HG03575 (cell line): ENCODE data around the gene CNTNAP2.

Experiments
- ATAC-seq: cut with Tn5 transposase; IDR thresholded peaks from one replicate; pipeline ENCODE4 v1.9.1; 2021; ENCODE audit not compliant: unreplicated experiment, insufficient number of reproducible peaks, low FRiP score; ENCODE audit errors: extremely low read depth

Gene CNTNAP2

DNA sequence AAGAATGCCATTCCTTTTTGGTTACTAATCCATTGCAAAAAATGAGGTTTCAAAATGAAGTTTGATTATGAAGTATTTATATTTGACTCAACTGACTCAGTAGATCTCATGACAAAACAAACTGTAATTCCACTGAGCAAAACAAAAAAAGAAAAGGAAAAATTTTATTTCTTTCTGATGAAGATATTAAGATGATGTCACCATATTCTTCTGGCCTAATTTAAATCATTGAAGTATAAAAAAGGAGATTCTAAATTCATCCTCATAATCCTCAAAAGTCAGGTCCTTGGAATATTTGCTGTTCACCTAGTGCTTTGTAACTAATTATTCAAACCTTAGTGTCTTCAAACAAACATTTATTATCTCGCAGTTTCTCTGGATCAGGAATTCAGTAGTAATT lies 1183.7 kb downstream of the CNTNAP2 start:
- ATAC-seq = no peak

DNA sequence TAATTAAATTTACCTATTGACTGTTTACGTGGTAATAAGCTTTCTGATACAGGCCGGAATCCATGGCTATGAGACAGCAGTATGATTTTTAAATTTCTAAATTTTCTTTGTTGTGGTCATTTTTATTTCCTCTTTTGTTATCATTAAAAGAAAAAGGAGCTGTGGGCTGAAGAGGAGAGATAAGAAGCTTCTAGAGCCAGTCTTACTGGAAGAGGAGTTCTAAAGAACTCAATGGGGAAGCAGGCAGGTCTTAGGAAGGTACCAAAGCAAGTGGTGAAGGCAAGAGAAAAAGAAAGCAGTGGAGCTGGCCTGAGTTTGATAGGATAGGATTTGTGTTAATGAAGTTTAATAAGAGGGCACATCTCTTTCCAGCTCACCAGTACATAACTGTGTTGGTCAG lies 1187.8 kb downstream of the CNTNAP2 start:
- no peak for ATAC-seq

DNA sequence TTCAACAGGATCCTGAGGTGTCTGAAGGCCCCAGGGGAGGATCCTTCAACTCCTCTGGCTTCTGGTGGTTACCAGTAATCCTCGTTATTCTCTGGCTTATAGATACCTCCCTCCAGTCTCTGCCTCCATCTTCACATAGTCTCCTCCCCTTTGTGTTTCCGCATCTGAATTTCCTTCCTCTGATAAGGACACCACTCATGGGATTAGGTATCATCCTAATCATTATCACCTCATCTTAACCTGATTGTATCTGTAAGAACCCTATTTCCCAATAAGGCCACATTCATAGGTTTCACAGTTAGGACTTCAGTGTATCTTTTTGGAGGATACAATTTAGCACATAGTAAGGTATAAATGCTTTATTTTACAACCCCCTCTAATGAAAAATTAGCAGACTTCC lies 1189.2 kb downstream of the CNTNAP2 start:
- no peak for ATAC-seq

DNA sequence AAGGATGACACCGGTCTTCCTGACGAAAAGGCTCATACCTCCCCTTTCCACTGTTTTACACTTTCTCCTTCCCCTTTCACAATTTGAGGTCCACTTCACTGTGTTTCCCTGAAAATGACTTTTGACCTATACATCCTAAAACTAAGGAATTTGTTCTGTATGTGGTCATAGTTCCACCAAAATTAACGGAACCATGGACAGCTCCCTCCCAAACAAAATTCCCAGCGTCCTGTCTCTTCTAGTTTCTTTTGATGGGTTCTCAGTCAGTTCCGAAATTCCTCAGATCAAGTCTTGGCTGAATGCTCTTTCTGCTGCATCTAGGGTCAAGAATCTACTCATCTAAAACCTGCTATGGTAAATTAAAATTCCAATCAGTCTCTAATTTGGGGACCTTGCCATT lies 1191.9 kb downstream of the CNTNAP2 start:
- ATAC-seq = no peak

DNA sequence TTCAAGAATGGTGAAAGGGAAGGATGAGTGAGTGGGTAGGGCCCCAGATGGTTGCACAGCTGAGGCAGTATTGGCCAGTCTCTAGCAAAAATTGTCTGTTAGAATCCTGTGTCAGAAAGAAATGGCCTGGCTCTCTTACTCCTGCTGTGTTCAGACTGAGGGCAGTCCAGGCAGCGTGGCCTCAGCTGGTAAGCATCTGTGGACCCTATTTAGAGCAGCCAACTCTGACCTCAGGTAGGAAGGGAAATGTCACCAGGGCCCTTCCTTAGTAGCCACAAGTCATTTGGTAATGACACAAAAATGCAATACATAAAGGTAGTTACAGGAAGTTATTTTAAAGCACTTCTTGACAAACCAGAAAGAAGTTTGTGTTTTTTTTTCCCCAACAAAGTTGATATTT lies 1194.7 kb downstream of the CNTNAP2 start:
- ATAC-seq = no peak

DNA sequence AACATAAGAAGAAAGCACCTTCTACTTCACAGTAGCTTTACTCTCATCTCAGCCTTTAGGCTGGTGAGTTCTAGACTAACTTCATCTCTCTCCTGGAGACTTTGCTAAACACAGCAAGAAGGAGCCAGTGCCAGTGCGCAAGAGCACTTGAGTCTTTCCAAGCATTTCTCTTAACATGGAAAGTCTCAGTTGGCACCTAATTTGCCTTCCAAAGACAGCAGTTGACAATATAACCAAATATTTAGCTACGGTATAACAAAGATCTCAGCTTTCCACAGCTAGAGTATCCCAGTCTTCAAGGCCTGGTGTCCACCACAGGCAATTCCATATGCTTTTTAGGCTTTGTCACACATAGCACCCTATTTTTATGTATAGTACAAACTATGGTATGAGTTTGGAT lies 1204.9 kb downstream of the CNTNAP2 start:
- ATAC-seq = no peak

DNA sequence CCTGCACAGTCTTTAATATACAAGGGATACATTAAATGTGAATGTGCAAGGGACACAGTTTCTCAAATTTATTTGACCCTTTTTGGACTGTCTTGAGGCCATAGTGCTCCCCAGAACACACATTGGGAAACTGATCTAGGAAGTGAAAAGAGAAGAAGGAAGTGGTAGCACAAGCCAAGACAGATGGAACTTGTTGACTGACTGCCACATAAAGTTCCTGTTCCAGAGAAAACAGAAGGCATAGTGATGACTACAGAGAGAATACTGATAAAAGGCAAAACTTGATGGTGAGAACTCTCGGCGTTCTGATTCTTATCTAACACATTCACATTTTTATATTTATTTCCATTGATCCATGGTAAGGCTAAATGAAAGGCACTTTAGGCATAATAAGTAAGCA lies 1216.4 kb downstream of the CNTNAP2 start:
- ATAC-seq = no peak

DNA sequence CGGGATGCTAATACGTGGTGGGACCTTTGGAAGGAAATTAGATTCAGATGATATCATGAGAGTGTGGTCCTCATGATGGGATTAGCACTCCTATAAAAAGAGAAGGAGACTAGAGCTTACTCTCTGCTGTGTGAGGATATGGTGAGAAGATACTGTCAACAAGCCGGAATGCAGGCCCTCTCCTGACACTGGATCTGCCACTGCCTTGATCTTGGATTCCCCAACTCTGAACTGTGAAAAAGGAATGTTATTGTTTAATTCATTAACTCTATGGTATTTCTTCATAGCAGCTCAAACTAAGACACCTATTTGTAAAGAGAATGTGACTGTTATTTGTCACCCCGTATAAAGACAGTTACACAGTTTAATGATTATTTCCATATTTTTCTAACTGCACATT lies 1246.5 kb downstream of the CNTNAP2 start:
- no peak for ATAC-seq

DNA sequence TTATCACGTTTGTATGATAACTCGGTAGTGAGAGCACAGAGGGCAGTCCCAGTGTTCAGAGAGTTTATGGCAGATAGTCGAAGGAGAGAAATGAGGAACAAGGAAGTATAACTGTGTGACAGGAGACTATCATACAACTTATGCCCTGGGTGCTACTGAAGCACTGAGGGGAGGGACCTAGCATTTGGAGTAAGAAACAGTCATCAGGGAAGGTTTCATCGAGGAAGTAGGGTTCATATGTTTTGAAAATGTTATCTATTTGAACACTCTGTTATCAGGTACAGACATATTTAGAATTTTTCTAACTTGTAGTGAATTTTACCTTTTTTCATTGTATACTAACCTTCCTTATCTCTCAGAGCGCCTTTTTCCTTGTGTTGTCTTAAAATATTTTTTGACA lies 1259.6 kb downstream of the CNTNAP2 start:
- ATAC-seq = no peak

DNA sequence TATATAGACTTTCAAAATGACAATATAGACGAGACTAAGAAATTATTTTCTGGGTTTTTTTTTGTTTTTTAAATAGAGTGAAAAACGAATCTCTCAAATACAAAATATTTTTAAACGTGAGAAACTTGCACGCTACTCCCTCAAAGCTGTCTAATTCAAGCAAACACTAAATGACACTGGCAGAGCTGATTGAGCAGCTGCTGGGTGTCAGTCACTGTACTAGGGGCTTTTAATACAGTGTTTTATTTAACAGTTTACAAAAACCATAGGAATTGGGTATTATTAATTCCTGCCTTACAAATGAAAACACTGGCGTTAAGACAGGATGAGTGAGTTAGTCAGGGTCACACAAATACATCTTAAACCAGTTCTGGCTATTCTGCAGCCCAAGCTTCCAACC lies 1264.3 kb downstream of the CNTNAP2 start:
- ATAC-seq = no peak

DNA sequence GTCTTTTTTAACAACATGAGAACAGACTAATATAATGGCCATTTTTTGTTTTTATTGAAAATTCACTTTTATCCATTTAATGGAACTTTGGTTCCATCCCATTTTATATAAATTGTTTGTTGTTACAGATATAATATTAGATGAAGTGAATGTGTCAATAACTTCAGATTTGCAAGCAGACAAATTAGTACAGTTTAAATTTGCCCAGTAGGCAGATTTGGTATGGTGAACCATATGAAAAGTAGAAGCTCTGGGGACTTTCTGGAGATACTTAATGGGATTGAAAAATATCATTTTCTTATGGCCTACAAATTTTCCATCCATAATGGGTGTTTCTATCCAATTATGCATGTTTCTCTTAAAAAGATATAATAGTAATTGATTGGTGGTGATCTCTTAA lies 1277.7 kb downstream of the CNTNAP2 start:
- no peak for ATAC-seq

DNA sequence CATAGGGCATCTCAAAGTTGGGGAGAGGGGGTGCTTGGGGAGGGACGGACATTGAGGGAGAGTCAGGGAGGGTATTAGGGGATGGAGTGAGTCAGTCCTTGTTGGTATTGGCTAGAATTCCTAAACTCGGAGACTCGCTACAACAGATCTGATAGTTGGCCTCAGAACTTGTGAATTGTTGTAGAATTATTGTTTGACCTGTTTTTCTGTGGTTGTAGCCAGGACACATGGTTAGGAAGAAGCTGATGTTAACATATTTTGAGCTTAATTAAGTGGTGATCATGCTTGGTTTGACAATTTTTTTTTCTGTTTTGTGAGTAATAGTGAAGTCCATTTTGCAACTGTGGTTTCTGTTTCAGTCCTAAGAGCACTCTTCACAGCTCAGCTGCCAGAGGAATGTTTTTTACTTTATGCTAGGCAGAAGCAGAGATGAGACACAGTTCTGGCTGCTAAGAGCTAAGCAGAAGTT lies 1283.7 kb downstream of the CNTNAP2 start:
- no peak for ATAC-seq

DNA sequence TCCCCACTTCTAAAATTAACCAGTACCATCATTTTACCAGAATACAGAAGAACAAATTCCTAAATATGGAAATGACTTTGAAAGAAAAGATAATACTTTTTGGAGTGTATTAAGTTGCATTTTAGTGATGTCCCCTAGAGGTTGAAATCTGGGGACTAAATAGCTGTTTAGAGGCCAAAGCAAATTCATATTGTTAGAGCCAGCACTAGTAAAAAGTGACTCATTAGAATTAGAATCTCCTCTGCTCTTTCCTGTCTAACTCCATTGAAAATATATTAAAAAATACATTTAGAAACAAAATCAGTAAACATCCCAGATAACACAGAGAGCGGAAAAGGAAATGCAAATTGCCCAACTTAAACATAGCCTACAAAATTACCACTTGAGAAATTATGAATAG lies 1284.3 kb downstream of the CNTNAP2 start:
- ATAC-seq = no peak

DNA sequence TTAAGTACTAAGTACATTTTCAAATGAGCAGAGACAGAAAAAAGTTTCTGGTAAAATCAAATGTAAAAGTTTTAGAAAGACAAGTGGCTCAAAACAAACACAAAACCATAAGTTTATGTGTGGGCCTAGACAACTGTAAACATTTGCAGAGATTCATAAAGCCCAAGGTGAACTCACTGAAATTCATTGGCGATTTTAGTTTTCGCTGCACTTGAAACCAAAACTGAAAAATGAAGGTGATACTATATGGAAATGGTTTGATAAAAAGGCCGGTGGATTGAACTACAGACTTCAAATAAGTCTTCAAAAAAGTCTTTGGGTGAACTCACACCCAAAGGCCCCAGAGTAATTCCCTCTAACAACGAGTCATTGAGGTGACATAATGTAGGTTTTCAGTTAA lies 1289.0 kb downstream of the CNTNAP2 start:
- no peak for ATAC-seq

DNA sequence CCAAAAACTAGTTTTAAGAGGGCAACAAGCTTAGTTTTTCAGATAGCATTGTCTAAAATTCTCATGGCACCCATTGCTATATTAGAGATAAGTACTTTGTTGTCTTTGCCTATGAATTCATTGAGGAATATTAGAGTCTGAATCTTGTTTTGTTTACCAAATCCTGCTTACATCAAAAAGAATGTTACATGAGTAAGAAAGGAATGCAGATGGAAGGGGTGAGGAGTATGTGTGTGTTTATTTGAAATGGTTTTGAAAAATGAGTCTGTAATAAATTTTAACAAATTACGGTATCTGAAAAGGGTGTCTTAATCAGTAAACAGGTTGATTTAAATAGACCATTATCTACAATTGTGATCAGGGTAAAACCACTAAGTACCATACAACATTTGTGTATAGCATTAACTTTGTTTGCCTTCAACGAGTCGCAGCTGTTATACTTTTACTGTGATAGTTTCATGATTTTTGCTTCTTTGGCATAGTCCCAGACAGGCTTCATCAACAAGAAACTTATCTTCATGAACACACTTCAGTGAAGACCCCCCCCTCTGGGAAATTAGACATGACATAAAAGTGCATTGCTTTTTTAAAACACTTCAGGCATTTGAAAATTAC lies 1290.0 kb downstream of the CNTNAP2 start:
- ATAC-seq = no peak

DNA sequence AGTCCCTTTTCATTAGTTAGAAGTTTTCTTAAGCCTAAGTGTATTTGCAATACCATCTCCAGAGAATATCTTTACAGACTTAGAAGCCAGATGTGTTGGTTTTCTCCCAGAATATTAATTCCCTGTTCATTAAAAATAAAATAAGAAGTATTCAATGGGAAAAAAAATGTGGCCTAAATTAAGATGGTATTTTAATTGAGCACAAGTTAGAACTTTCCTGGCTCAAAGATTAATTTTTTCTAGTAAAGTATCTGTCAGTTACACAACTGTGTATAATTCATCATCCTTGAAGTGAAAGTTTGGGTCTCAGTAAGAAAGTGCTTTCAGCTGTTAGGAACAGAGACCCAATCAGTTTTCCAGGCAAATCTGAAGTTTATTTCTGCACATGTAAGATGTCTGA lies 1294.5 kb downstream of the CNTNAP2 start:
- ATAC-seq = no peak

DNA sequence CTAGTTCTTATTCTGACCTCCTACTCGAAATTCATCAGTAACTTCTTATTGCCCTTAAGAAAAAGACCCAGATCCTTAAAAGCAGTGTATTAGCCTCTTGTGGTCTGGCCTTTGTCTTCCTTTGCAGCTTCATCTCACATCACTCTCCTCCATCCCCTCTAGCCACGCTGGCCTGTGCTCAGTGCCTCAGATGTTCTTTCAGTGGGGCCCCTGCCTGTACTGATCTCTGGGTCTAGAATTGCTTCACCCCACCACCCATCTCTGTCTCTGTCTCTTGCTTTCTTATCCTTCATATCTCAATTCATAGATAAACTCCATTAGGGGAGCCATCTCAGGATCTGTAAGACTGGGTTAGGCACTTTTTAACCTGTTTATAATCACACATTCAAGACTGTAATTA lies 1295.5 kb downstream of the CNTNAP2 start:
- ATAC-seq = no peak

DNA sequence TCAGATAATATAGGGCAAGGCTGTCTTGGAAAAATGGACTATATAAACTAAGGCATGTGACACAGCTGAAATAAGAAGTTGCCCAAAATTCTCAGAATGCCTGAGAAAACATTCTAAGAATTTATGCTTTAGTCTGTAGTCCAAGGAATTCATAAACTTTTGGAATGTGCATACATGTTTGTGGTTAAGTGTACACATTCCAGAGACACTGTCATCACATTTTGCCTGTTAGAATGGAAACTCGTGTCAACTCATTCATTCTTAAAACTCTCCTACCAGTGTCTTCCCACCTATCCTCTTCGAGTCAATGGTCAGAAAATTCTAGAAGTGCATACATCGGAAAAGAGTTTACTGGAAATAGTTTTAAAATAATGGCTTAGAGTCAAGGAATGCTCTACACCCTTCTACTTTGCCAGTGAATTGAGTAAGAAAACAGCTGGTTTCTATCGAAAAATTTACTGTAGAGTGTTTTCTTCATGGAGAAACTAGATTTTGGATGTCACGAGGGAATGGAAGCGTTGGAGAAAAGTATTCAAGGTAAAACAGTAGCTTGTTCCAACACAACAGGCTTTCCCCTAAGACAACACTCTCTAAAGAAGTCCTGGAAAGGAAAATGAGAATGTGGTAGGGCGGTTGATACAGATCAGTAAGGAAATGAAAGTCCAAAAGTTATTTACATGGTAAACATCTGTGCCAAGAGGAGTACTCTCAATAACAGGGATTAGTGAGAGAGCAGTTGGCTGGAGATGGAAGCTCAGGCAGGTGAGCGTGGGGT lies 1296.4 kb downstream of the CNTNAP2 start:
- no peak for ATAC-seq

DNA sequence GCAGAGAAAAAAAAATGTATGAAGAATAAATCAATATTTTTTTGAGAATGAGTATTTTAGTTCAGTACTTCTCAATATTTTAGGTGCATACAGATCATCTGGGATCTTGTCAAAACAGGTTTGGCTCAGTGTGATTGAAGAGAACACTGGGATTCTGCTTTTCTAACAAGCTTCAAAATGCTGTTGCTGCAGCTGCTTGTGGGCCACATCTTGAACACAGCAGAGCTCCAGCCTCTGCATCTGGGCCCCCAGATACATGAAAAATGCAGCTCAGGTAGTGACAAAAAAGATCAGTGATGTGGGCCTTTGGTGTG lies 1296.9 kb downstream of the CNTNAP2 start:
- ATAC-seq = no peak

DNA sequence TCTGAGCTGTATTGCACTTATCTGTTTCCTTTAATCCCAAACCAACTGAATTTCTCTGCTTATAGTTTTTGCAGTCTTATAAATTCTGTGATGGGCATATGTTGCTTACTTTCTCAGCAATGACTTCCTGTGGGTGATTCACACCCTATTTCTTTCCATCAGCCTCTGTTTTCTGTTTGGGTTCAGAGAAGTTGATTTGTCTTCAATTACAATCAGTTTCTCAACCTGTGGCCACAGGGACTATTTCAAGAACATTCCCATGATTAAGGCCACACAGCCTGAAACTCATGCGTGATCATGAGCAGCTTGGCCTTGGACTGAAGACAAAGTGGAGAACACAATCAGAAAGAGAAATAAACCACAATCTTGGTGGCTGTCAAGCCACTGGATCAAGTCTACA lies 1299.4 kb downstream of the CNTNAP2 start:
- no peak for ATAC-seq

DNA sequence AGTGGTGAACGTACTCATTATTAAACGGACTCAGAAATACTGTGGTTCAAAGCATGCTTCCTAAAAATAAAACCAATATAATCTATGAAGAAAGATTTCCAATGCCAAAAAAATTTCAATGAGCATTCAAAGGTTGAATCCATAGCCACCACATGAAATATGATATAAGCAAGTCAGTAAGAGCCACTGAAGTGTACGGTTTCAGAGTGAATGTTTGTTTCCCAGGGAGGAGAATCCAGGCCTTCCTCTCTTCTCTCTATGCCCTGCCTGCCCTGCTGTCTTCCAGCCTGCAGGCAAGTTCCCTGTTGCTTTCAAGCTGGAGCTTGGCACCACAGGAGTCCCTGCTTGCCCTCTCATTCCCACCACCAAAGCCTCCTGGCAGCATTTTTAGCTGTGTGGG lies 1302.4 kb downstream of the CNTNAP2 start:
- no peak for ATAC-seq
